Caco-2 (cell line): ENCODE measurements around the gene TCTN1. TPM values are rescaled to one million over a fixed set of nuclear protein-coding genes. Genes with fewer than 3 reads are reported as not detected.

Source experiments
- BruUV-seq: library from RNA; stranded (reverse); fragments of 400-500 nt; replicated peaks from 2 replicates; lab custom pipeline; 2021; lab: Mats Ljungman, UMichigan
- CTCF ChIA-PET: fragments of 300-600 bp; sonication (Branson Sonifier 250); formaldehyde crosslinking; loops from one replicate; lab custom pipeline; 2022; ENCODE audit warnings: antibody characterized with exemption; lab: Charles Lee
- POLR2A ChIA-PET: fragments of 300-600 bp; sonication (Branson Sonifier 250); formaldehyde crosslinking; loops from one replicate; lab custom pipeline; 2022; ENCODE audit warnings: antibody characterized with exemption; lab: Charles Lee
- DNase-seq, 2 experiments: peaks; one replicate each; pipeline versions ENCODE4 v3.0.0 to v3.0.0-alpha.2; 2020 to 2022
- H3K27me3 ChIP-seq: replicated peaks from 2 replicates; pipeline ENCODE4 v1.6.0; 2011; ENCODE audit warnings: low read length; ENCODE audit not compliant: control insufficient read depth, insufficient read depth
- H3K36me3 ChIP-seq: 2 replicates; pipeline ENCODE4 v1.5.1; 2011; ENCODE audit warnings: low read length; ENCODE audit not compliant: control insufficient read depth, insufficient read depth
- H3K4me1 ChIP-seq: fragments of 250-450 bp; sonication (Bioruptor Pico); 2 replicates; pipeline ENCODE4 v1.5.1; 2020; ENCODE audit warnings: mild to moderate bottlenecking
- H3K4me3 ChIP-seq: 2 replicates; pipeline ENCODE4 v1.5.1; 2011; ENCODE audit warnings: low read depth, mild to moderate bottlenecking, control low read depth, low read length
- H3K9me3 ChIP-seq: fragments of 250-450 bp; sonication (Bioruptor Pico); 2 replicates; pipeline ENCODE4 v1.5.1; 2020; ENCODE audit warnings: mild to moderate bottlenecking, moderate library complexity
- H3K27ac Mint-ChIP-seq: one replicate; pipeline ENCODE4 v1.8.0; 2022; ENCODE audit warnings: mixed read lengths; ENCODE audit not compliant: unreplicated experiment
- H3K27me3 Mint-ChIP-seq: one replicate; pipeline ENCODE4 v1.8.0; 2022; ENCODE audit warnings: mixed read lengths; ENCODE audit not compliant: insufficient read depth, unreplicated experiment
- H3K36me3 Mint-ChIP-seq: one replicate; pipeline ENCODE4 v1.8.0; 2022; ENCODE audit warnings: mild to moderate bottlenecking, mixed read lengths; ENCODE audit not compliant: insufficient read depth, unreplicated experiment
- H3K4me1 Mint-ChIP-seq: one replicate; pipeline ENCODE4 v1.8.0; 2022; ENCODE audit warnings: low read depth, mixed read lengths; ENCODE audit not compliant: unreplicated experiment
- H3K4me3 Mint-ChIP-seq: one replicate; pipeline ENCODE4 v1.8.0; 2022; ENCODE audit warnings: mild to moderate bottlenecking, moderate library complexity, mixed read lengths; ENCODE audit not compliant: unreplicated experiment
- H3K9me3 Mint-ChIP-seq: one replicate; pipeline ENCODE4 v1.8.0; 2022; ENCODE audit warnings: mixed read lengths; ENCODE audit not compliant: unreplicated experiment
- CTCF ChIP-seq, 2 experiments: fragments of 200-600 bp in 1 of 2; IDR thresholded peaks; 1 replicate in 1 of 2; 2 replicates in 1 of 2; pipeline versions ENCODE4 v1.5.1 to v1.8.0; 2011 to 2022; ENCODE audit warnings: antibody characterized with exemption in 1 of 2, control low read depth in 1 of 2, inconsistent platforms in 1 of 2, low read depth in 1 of 2, low read length in 1 of 2, mild to moderate bottlenecking in 1 of 2, moderate library complexity in 1 of 2; ENCODE audit not compliant: insufficient read depth in 1 of 2, severe bottlenecking in 1 of 2, unreplicated experiment in 1 of 2
- intact Hi-C: fragments of 100-400 bp; cut with micrococcal nuclease; formaldehyde crosslinking; loops from one replicate; pipeline ENCODE4 v1.10.0; 2022; ENCODE audit not compliant: unreplicated experiment
- total RNA-seq: library from RNA; stranded (reverse); gene quantifications from 2 replicates; pipeline ENCODE4 v1.2.3, GENCODE V29; 2022

TCTN1 gene
- total RNA-seq, 1 experiment from 2014 or later, result 13.8 TPM

GRCh38 chr12:110658878-110659277 is 44.9 kb downstream of the TCTN1 start:
- H3K4me1 Mint-ChIP-seq, result no peaks in the 10 kb centered on the region
- DNase-seq, result no peak
- no TSS peak for BruUV-seq
- Histone ChIP-seq H3K4me3 (no peak overlapping the region), H3K36me3 (no peaks in the 10 kb centered on the region), H3K9me3 (no peaks in the 10 kb centered on the region), H3K4me1 (no peaks in the 10 kb centered on the region), H3K27me3 (no peaks in the 10 kb centered on the region)
- ChIA-PET CTCF (no interaction called here), POLR2A (no interaction called here)
- no peak for TF ChIP-seq CTCF (IDR thresholded peaks at IDR 0.05; ENCODE audit: insufficient read depth in 1 of 2, low read depth in 1 of 2, low read length in 1 of 2, severe bottlenecking in 1 of 2, unreplicated experiment in 1 of 2)
- H3K4me3 Mint-ChIP-seq, result no peak overlapping the region
- peaks cover 12% of the 10 kb centered on the region for H3K27me3 Mint-ChIP-seq
- intact Hi-C loops, result no loop called here
- H3K9me3 Mint-ChIP-seq, result no peaks in the 10 kb centered on the region
- H3K27ac Mint-ChIP-seq, result no peak overlapping the region
- no peaks in the 10 kb centered on the region for H3K36me3 Mint-ChIP-seq

- H3K4me3 Mint-ChIP-seq, result no peak overlapping the region
- ChIA-PET POLR2A (no interaction called here), CTCF (no interaction called here)
- H3K4me1 Mint-ChIP-seq, result no peaks in the 10 kb centered on the region
- Histone ChIP-seq H3K9me3 (no peaks in the 10 kb centered on the region), H3K36me3 (no peaks in the 10 kb centered on the region), H3K27me3 (no peaks in the 10 kb centered on the region), H3K4me1 (no peaks in the 10 kb centered on the region), H3K4me3 (no peak overlapping the region)
- intact Hi-C loops, result no loop called here
- H3K27ac Mint-ChIP-seq, result no peak overlapping the region
- TF ChIP-seq CTCF (IDR thresholded peaks at IDR 0.05; ENCODE audit: insufficient read depth in 1 of 2, low read depth in 1 of 2, low read length in 1 of 2, severe bottlenecking in 1 of 2, unreplicated experiment in 1 of 2), result no peak
- peaks cover 7% of the 10 kb centered on the region for H3K9me3 Mint-ChIP-seq
- no peak for DNase-seq
- no peaks in the 10 kb centered on the region for H3K36me3 Mint-ChIP-seq
- H3K27me3 Mint-ChIP-seq, result peaks cover 12% of the 10 kb centered on the region
- BruUV-seq, result no TSS peak
Measured at GRCh38 chr12:110661337-110661972, 47.5 kb downstream of the TCTN1 start.

- Histone ChIP-seq H3K4me3 (no peak overlapping the region), H3K36me3 (no peaks in the 10 kb centered on the region), H3K27me3 (no peaks in the 10 kb centered on the region), H3K4me1 (no peaks in the 10 kb centered on the region), H3K9me3 (no peaks in the 10 kb centered on the region)
- intact Hi-C loops, result no loop called here
- Mint-ChIP-seq H3K27ac (no peak overlapping the region), H3K4me3 (no peak overlapping the region), H3K27me3 (peaks cover 18% of the 10 kb centered on the region), H3K9me3 (peaks cover 7% of the 10 kb centered on the region), H3K4me1 (no peaks in the 10 kb centered on the region), H3K36me3 (no peaks in the 10 kb centered on the region)
- POLR2A ChIA-PET, result no interaction called here
- no peak for TF ChIP-seq CTCF (IDR thresholded peaks at IDR 0.05; ENCODE audit: insufficient read depth in 1 of 2, low read depth in 1 of 2, low read length in 1 of 2, severe bottlenecking in 1 of 2, unreplicated experiment in 1 of 2)
- BruUV-seq, result no TSS peak
- no peak for DNase-seq
- CTCF ChIA-PET, result no interaction called here
Measured at GRCh38 chr12:110666892-110667291, 53.0 kb downstream of the TCTN1 start.
